ENCODE measurements around the gene POU2F3.

Gene POU2F3

GRCh38 chr11:120212259-120212878 lies 27.6 kb upstream of the POU2F3 start:
- TF ChIP-seq, protein P1, sequence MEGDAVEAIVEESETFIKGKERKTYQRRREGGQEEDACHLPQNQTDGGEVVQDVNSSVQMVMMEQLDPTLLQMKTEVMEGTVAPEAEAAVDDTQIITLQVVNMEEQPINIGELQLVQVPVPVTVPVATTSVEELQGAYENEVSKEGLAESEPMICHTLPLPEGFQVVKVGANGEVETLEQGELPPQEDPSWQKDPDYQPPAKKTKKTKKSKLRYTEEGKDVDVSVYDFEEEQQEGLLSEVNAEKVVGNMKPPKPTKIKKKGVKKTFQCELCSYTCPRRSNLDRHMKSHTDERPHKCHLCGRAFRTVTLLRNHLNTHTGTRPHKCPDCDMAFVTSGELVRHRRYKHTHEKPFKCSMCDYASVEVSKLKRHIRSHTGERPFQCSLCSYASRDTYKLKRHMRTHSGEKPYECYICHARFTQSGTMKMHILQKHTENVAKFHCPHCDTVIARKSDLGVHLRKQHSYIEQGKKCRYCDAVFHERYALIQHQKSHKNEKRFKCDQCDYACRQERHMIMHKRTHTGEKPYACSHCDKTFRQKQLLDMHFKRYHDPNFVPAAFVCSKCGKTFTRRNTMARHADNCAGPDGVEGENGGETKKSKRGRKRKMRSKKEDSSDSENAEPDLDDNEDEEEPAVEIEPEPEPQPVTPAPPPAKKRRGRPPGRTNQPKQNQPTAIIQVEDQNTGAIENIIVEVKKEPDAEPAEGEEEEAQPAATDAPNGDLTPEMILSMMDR (IDR thresholded peaks at IDR 0.05), result no peak

- TF ChIP-seq, protein P1 (IDR thresholded peaks at IDR 0.05), result no peak
Observed at GRCh38 chr11:120212926-120213325, 27.0 kb upstream of the POU2F3 start.

- TF ChIP-seq, protein P1 (IDR thresholded peaks at IDR 0.05), result no peak
Observed at GRCh38 chr11:120214581-120214980, 25.4 kb upstream of the POU2F3 start.

- TF ChIP-seq, protein P1 (IDR thresholded peaks at IDR 0.05), result no peak
Observed at GRCh38 chr11:120215634-120216033, 24.3 kb upstream of the POU2F3 start.

- TF ChIP-seq, protein P1 (IDR thresholded peaks at IDR 0.05), result no peak
Observed at GRCh38 chr11:120216426-120217102, 23.4 kb upstream of the POU2F3 start.

DNA sequence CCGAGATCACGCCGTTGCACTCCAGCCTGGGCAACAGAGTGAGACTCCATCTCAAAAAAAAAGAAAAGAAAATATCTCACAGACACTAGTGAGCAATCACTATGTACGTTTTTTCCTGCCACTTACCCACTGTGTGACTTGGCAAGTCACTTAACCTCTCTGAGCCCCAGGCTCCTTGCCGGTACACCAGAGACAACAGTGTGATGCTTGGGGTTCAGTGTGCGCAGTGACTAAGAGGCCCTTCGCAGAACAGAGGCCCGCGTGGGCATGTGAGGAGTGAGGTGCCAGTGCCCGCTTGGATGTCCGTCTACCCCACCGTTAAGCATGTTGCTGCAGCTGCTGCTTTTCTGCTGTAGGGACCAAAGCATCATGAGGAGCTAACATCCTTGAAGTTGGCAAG lies 22.4 kb upstream of the POU2F3 start:
- TF ChIP-seq, protein P1 (IDR thresholded peaks at IDR 0.05), result no peak

DNA sequence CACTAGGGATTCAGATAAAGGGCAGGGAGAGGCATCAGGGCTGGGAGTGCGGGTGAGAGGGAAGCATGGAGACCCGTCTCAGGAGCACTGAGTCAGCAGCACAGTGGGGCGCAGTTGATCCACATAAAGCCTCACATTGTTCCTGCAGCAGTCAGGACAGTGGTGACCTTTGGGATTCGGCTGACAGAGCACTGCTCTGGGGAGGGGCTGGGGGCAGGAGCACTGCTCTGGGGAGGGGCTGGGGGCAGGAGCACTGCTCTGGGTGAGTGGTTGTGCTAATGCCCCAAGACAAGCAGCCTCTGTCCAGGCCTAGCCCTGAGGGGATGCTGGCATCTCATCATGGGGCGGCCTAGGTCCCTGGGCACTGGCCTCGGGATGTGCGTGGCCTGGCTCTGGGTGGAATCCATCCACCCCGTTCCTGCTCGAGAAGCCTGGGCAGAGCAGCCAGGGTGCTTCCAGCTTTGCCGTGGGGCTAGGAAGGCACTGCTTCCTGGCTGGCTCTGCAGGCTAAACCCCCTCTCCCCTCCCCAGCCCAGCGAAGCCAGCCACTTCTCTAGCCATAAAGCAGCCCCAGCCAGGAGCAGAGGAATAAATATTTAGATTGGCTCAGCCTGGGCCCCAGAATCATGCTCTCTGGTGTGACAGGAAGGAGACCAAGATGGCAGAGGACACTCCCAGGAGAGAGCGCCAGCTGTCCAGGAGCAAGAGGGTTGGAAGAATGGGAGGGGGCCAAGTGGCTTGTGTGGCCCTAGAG lies 21.8 kb upstream of the POU2F3 start:
- TF ChIP-seq, protein P1 (IDR thresholded peaks at IDR 0.05), result no peak
